Fibroblast of pulmonary artery (primary cell): ENCODE results near the gene NT5DC1.
A peak's percentile ranks its signal among the peaks of the same experiment; 100 is the strongest.

Experiments used
- DNase-seq: peaks from one replicate; pipeline ENCODE4 v3.0.0-alpha.2; 2010; ENCODE audit warnings: low read depth
- H3K4me3 ChIP-seq: replicated peaks from 2 replicates; pipeline ENCODE4 v1.5.1; 2011; ENCODE audit warnings: low read depth, mild to moderate bottlenecking, control low read depth, low read length, moderate library complexity
- TF ChIP-seq, protein P1 (sequence below): IDR thresholded peaks from 2 replicates; pipeline ENCODE4 v1.5.1; 2011; ENCODE audit warnings: mild to moderate bottlenecking, control low read depth, low read length, inconsistent platforms; ENCODE audit errors: missing control alignments

NT5DC1 gene

GRCh38 chr6:116271149-116271708 is 170.6 kb downstream of the NT5DC1 start:
- no peak for DNase-seq
- H3K4me3 ChIP-seq, result no peak overlapping the region
- TF ChIP-seq, protein P1, sequence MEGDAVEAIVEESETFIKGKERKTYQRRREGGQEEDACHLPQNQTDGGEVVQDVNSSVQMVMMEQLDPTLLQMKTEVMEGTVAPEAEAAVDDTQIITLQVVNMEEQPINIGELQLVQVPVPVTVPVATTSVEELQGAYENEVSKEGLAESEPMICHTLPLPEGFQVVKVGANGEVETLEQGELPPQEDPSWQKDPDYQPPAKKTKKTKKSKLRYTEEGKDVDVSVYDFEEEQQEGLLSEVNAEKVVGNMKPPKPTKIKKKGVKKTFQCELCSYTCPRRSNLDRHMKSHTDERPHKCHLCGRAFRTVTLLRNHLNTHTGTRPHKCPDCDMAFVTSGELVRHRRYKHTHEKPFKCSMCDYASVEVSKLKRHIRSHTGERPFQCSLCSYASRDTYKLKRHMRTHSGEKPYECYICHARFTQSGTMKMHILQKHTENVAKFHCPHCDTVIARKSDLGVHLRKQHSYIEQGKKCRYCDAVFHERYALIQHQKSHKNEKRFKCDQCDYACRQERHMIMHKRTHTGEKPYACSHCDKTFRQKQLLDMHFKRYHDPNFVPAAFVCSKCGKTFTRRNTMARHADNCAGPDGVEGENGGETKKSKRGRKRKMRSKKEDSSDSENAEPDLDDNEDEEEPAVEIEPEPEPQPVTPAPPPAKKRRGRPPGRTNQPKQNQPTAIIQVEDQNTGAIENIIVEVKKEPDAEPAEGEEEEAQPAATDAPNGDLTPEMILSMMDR, result no peak

GRCh38 chr6:116277124-116277523 is 176.5 kb downstream of the NT5DC1 start:
- TF ChIP-seq, protein P1, result no peak

GRCh38 chr6:116278481-116278829 is 177.8 kb downstream of the NT5DC1 start:
- TF ChIP-seq, protein P1, result no peak
- no peak for DNase-seq
- H3K4me3 ChIP-seq, result peak overlapping the region; percentile 86

More at GRCh38 chr6:116277124-116277523, 176.5 kb downstream of the NT5DC1 start:
- peak overlapping the region; percentile 86 for H3K4me3 ChIP-seq
- DNase-seq, result no peak

DNA sequence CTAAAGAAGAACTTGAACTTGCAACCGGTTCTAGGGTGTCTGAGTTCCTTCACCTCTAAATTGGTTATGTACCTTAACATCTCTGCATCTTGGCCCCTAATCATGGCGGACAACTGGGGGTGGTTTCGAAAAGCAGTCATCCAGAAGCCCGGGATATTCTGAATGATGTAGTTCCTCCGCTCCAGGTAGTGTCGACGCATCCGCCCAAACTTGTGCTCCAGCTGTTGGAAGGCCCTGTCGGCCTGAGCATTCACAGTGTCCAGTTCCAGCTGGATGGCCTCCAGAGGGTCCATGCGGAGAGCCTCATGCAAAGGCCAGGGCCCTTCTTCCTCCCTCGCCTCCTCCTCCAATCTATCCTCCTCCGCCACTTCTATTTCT is 178.2 kb downstream of the NT5DC1 start:
- H3K4me3 ChIP-seq, result peak overlapping the region; percentile 86
- peak; percentile 67 for DNase-seq
- TF ChIP-seq, protein P1, result no peak

DNA sequence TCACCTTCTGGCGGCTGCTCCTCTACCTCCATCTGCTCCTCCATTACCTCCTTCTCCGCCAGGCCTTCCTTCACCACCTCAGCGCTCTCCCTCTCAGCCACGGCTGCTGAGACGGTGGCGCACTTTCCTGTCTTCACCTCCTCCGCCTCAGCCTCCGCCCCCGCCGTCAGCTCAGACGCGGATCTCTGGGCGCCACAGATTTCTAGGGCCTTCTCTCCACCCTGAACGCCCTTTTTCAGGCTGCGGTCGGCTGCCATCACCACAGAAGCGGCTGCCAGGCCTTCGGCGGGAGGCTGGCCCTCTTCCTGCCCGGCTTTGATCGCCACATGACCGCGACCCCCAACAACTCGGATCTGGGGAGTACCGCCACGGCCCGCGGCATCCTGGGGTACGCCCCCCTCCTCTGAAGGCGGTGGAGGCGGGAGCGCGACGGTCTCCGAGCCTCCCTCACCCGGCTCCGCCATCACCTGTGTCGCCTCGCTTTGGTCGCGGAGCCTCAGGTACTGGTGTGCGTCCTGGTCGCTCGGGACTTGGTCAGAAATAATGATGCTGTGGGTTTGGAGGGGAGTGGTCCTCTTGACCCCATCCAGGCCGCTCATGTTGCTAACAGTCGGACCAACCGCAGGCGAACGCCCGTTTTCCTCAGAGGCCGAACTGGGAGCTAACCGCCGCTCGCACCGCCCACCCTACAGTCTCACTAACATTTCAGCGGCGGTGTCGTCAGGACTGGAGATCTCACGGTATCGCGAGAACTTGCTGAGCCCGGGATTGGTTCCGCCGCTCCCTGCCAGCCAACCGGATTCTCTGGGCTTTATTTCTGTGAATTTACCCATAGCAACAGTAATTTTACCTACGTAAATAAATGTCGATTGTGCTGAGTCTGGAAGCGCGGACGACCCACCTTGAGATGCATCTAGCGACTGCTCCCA is 178.8 kb downstream of the NT5DC1 start, which contains the start of gene TSPYL1:
TSPYL1 (minus strand) TSS at position 699 of the 929 bp plus-strand sequence; CDS start at position 599, 100 bp downstream.
- TF ChIP-seq, protein P1, result no peak
- DNase-seq, result peak; percentile 98
- H3K4me3 ChIP-seq, result peak within 1 kb of the TSS; percentile 86

DNA sequence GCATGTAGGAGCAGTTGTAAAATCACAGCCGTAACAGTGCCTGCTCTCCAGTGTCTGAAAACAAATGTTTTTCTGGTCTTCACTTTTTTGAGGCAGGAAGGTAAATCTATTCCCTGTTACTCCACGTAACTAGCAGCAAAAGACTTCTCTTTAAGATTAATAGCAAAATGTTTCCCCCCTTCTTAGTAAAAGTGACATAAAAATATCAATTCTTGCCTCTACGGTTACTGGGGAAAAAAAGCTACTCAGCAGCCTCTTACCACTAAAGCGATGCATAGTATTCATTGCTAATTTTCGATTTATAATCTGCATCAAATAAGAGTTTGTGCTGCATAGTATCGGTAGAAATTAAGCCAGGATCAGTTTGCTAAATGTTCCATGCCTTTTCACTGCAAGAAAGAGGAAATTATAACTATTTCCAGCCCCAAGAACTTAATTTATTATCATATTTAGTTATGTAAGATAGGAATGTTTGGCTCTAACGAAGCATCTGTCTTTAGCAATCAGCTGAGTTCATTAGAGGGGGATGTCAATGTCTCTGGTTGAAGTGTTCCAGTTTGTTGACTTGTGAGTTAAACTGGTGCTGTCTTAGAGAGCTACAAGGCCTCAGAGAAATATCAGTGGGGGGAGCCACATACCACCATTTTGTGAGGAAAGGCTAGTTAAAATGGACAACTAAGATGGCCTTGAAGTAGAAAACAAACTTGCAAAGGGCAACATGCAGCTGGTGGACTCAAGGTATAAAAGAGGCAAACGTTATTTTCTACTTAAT is 179.7 kb downstream of the NT5DC1 start:
- TF ChIP-seq, protein P1, result no peak
- H3K4me3 ChIP-seq, result peak overlapping the region; percentile 86
- peak; percentile 38 for DNase-seq
